Cardiac fibroblast (primary cell): Measurements from ENCODE around the gene ATP6V0A4.

Source experiments
- DNase-seq, 2 donors: peaks; one replicate each; pipeline versions ENCODE4 v3.0.0 to v3.0.0-alpha.2; 2010; ENCODE audit warnings: low read depth in 2 of 2
- H3K4me3 ChIP-seq, 2 donors: replicated peaks in 1 of 2; 1 replicate in 1 of 2; 2 replicates in 1 of 2; pipeline ENCODE4 v1.5.1; 2011; ENCODE audit warnings: low read depth in 2 of 2, low read length in 2 of 2, mild to moderate bottlenecking in 2 of 2, moderate library complexity in 1 of 2
- TF ChIP-seq, protein P1 (sequence below): IDR thresholded peaks from one replicate; pipeline ENCODE4 v1.5.1; 2011; ENCODE audit warnings: low read depth, mild to moderate bottlenecking, low read length, inconsistent platforms

ATP6V0A4 gene

DNA sequence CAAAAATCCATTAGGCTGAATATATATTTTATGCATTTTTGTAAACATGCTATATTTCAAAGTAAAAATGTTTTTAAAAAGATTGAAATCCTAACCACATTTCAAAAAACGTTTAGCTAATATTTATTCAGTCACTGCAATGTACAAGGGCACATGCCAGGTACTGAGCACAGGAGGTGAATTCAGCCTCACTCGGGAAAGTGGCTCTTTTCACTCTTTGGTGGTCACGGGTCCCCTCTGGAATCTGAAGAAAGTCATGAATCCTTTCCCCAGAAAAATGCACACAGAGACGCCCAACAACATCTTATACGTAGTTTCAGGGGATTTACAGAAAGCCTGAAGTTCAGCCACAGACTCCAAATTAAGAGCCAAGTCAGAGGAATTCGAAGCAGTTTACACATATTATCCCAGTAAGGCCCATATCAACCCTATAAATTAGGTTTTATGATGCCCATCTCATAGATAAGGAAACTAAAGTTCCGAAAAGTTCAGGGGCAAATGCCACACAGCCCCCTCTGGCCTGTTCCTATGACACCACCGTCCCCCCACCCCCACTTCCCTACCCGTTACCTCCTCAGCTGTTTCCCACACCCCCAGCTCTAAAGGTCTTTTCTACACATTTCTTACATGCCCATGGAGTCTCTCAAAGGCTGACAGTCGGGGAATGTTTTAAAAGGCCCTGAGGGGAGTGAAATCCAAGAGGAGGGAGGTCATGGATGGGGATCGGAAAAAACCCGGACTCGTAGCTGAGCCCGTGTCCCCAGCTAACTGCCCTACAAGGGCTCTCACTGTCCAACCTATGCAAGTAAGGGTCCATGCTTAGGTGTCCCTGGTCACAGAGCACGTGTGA is 87.2 kb downstream of the ATP6V0A4 start:
- no peak overlapping the region for H3K4me3 ChIP-seq
- TF ChIP-seq, protein P1, sequence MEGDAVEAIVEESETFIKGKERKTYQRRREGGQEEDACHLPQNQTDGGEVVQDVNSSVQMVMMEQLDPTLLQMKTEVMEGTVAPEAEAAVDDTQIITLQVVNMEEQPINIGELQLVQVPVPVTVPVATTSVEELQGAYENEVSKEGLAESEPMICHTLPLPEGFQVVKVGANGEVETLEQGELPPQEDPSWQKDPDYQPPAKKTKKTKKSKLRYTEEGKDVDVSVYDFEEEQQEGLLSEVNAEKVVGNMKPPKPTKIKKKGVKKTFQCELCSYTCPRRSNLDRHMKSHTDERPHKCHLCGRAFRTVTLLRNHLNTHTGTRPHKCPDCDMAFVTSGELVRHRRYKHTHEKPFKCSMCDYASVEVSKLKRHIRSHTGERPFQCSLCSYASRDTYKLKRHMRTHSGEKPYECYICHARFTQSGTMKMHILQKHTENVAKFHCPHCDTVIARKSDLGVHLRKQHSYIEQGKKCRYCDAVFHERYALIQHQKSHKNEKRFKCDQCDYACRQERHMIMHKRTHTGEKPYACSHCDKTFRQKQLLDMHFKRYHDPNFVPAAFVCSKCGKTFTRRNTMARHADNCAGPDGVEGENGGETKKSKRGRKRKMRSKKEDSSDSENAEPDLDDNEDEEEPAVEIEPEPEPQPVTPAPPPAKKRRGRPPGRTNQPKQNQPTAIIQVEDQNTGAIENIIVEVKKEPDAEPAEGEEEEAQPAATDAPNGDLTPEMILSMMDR, result no peak
- no peak for DNase-seq

DNA sequence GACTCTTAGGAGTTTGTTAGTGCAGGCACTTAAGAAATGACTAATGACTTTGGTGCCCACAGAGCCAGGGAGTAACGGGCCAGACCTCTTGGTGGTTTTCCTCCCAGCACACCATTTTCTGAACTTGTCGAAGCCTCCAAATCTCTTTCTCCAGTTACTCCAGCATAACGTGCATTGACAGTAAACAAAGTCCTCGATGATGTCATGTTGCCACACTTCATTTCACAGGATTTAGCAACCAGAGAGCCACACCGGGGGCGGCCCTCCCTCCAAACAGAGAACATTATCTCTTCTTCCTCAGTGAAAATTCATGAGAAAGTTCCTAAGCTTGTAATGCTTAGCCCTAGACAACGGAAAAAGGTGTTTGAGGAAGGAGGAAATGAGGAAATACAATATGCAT is 92.8 kb downstream of the ATP6V0A4 start:
- H3K4me3 ChIP-seq, result no peak overlapping the region
- DNase-seq, result no peak
- TF ChIP-seq, protein P1, result no peak

DNA sequence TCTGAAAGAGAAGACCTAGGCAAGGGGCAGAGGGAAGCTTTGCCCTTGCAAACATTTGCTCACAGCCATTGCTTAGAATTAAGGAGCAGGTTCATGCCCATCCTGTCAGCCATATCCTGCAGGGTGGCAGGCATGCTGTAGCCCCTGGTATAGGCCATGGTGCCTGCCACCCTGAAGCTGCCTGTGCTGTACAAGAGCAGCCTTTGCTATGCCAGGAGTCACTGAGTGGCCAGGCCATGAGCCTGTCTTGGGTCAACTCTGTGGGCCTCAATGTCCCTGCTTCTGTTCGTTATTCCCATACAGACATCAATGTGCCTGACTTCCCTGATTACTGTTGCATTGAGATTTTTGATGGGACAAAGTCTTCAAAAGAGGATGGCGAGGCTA is 96.5 kb downstream of the ATP6V0A4 start:
- no peak for DNase-seq
- no peak overlapping the region for H3K4me3 ChIP-seq
- TF ChIP-seq, protein P1, result no peak

DNA sequence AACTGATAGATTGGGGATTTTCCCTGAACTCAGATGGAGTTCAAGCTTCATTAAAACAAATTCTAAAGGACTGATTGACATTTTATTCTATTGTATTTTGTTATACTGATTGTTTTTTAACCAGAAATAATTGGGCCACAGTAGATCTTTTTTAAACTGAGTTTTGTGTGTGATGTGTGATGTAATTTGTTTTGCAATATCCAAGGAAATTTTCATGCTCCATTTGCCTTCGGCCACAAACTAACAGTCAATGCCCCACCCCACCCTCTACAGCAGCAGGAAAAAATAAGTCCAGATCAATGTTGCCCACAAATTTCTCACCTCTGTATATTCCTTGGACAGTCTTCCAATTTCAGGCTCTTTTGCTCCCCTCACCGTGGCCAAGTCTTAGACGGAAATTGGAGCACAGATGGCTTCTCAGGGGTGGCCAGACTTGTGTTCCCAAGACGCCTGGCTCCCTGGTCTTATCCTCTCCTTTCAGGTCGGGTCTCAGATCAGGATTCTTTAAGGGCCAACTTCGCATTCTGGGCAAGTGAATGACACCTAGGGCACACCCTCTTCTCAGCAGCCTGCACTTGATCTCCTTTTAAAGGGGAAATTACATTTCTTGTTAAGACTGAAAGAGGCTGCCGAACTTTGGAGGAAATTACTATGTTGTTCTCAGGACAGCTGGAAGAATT is 97.0 kb downstream of the ATP6V0A4 start, which contains the start of gene SVOPL:
Gene SVOPL (minus strand): TSS at position 506 of the 680 bp plus-strand sequence. CDS start 22,317 bp downstream, outside the sequence.
- no peak within 1 kb of the TSS for H3K4me3 ChIP-seq
- no peak for DNase-seq
- TF ChIP-seq, protein P1, result no peak

DNA sequence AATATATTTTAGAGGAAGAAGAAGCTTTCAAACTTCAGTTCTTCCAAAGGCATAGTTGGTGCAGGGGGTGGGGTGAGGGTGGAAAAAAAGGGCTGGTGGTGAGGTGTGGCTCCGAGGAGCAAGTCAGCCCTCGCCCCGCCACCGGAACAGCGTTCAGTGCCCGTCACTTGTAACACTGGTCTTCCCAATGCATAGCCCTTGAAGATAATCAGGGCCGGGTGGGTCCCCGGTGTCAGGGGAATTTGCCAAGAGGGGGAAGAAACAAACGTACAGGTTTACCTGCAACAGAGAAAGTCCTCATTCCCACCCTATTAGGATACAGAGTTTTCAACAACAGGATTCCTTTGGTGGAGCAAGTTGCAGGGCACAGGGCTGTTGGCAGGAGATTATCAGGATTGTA is 98.3 kb downstream of the ATP6V0A4 start:
- TF ChIP-seq, protein P1, result no peak
- DNase-seq, result no peak

DNA sequence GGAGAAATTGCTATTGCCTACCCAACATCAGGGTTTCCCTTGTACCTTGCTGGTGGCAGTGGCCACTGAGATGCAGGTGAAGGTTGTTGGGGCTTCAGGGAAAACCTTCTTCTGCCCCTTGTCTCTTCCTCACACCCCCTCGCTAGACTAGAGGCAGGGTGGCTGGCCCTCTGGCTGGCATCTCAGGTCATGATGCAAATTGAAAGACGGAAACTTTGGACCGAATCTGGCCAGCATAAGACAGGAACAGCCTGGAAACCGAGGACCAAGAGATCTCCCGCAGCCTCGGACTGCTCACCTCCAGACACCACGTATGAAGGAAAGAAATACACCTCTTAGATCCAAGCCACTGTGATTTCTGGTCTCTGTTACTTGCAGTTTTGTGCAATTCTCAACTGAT is 99.7 kb downstream of the ATP6V0A4 start:
- no peak for DNase-seq
- H3K4me3 ChIP-seq, result no peak overlapping the region
- TF ChIP-seq, protein P1, result no peak

More for the DNA sequence above, 98.3 kb downstream of the ATP6V0A4 start:
- no peak overlapping the region for H3K4me3 ChIP-seq
